Stimulated activated CD8-positive, alpha-beta memory T cell treated with anti-CD3 and anti-CD28 coated beads, Interleukin-15, amount 100 ng/mL, for 1 hour (primary cell): Measurements from ENCODE around the gene LHFPL3.
"Not testable (repeated sequence)": the region's sequence is repeated elsewhere in the genome, so short reads cannot be mapped to it uniquely, and the experiment has no call there.

ENCODE experiments used
- DNase-seq: peaks from one replicate; pipeline ENCODE4 v3.0.0-alpha.2; 2020; ENCODE audit warnings: low read depth

The LHFPL3 gene

DNA sequence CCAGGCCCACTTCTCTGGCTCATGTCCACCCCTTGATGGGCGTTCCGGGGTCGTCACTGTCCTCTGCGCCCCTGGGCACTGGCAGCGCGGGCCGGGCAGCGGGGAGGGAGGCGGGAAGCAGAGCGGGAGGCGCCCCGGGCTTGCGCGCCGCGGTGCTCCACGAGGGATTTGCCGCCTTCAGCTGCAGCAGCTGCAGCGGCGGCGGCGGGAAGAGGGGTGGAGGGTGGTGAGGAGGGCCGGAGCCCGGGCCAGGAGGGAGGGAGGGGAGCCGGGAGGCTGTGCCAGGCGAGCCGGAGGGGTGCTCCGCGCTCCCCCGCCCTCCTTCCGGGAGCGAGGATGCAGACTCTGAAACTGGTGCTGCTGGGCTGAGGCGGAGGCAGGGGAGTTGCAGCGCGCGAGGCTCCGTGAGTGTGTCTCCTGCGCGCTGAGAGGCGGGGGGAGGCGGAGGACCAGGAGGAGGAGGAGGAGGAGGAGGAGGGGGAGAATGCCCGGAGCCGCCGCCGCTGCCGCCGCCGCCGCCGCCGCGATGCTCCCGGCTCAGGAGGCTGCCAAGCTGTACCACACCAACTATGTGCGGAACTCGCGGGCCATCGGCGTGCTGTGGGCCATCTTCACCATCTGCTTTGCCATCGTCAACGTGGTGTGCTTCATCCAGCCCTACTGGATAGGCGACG is at the start of gene LHFPL3:
Gene LHFPL3, plus strand, starts transcription at position 308 of the 674 bp plus-strand sequence.
- no peak for DNase-seq

DNA sequence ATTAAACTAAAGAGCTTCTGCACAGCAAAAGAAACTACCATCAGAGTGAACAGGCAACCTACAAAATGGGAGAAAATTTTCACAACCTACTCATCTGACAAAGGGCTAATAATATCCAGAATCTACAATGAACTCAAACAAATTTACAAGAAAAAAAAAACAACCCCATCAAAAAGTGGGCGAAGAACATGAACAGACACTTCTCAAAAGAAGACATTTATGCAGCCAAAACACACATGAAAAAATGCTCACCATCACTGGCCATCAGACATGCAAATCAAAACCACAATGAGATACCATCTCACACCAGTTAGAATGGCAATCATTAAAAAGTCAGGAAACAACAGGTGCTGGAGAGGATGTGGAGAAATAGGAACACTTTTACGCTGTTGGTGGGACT is 46.7 kb upstream of the LHFPL3 start:
- DNase-seq, result not testable (repeated sequence)

DNA sequence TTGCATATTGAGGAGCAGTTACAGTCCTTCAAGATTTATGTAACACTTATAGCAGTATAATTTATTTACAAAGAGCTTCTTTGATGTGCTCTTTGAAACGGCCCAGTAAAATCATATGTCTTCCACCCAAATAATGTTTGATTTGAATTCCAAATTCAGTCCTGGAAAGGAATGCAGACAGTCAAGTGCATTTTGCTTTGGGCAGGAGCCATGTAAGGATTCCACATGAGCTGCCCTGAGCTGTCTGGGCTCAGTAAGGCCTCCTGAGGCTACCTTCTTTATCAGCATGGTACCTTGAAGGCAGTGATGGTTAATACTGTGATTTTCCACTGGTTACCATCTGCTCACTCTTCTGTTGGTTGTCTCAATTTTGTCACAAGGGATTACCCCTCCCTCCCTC is 41.6 kb upstream of the LHFPL3 start:
- DNase-seq, result no peak

DNA sequence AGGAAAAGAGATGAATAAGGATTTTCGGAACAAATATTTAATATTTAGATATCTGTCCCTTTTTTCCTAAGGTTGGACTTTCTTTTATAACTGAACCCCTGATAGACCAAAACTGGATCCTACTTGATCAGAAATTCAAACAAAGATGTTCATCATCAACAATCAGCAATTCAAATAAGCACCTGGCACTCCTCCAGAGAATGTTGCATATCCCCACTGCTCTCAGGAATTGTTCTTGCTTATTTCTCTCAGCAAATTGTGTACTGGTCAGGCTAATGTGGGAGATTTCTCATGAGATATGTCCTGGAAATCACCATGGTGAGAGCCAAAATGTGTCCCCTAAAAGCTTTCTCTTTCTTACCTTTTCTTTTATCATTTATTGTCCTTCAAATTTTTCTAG is 40.3 kb upstream of the LHFPL3 start:
- no peak for DNase-seq

DNA sequence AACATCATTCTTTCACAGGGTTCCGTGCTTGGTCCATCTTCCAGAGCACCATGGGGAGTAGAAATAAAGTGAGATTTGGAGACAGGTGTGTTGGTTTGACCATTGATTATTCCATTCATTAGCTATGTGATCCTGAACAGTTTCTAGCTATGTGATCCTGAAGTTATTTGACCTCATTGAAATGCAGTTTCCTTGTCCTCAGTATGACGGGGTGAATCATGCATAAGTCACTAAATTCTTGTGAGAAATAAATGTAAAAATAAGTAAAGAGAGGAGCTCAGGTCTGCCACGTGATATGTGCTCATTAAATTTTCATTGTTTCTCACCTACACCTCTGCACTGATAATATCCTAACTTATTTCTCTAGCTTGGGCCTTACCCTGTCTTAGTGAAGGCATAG is 34.1 kb upstream of the LHFPL3 start:
- no peak for DNase-seq

DNA sequence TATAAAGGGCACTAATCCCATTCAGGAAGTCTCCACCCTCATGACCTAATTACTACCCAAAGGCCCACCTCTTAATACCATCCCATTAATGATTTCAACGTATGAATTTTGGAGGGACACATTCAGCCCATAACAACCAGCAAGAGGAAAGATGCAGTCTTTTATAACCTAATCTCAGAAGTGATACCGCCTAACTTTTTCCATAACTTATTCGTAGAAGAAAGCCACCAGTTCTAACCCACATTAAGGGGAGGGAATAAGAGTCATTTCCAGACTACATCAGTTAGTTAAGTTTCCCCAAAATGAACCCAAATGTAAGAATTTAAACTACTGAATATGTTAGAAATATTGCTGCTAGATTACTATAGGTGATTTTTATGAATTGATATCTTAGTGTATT is 32.1 kb upstream of the LHFPL3 start:
- no peak for DNase-seq

DNA sequence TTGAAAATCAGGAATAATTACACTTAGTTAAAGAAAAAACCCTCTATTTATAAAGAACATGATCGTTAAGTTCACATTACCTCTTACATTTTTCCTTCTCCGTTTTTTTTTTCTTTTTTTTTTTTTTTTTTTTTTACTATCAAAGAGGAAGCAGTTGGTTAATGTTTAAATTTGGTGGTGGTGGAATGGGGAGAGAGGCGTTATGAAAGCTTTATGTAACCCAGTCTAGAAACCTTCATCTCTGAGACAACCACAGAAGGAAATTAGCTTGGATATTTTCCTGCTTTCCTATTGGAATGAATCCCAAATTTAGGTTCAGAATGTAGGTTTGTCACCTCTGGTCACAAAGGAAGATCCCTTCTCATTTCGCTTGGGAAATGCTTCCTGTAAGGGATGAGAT is 31.5 kb upstream of the LHFPL3 start:
- no peak for DNase-seq

DNA sequence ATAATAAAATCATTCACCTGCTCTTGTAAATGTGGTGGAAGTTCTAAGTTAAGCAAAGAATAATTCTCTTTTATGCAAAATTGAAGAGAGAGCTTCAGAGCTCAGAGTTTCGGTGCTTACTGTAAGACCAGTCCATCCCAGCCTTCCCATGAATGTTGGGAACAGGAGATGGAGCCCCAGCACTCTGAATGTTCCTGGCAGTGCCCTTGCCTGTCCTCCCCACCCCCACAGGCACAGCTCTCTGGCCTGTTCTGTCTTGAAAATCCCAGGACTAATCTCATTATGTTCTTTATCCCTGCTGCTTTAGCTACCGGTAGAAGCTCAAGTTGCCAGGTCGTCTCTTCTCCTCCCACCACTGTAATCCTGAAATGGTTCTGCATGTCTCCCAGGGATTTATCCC is 29.1 kb upstream of the LHFPL3 start:
- no peak for DNase-seq

DNA sequence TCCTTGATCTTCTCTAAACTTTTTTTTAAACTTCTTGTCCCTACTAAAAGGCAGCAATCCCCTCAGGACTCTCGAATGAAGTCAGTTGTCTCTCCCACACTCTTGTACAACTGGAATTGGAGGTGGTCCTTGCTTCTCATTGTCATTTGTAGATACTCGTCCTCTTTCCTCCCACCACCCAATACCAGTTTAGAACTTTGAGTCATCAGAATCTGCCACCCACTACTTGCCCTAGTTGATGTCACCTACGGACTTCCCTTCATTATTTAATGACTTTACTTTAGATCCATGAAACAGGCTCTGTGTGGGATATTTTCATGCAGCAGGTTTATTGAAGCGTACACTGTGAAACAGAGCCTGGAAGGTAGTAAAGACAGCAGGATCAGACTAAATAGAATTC is 28.6 kb upstream of the LHFPL3 start:
- no peak for DNase-seq

DNA sequence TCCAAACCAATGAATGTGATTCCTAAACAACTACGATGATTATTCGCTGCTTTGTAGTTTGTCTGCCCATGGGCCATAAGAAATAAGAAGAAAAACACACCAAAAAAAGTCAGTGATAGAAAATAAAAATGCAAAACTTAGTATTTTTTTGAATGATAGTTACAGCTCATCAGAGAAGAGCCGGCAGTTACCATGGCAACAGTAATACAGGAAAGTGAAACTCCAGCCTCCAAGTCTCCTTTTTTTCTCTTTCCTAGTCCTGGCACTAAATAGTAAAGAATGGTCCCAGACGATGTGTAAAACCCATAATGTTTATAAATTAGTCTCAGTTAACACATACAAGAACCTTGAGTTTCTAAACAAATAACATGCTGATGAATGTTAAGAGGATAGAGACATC is 21.6 kb upstream of the LHFPL3 start:
- no peak for DNase-seq

DNA sequence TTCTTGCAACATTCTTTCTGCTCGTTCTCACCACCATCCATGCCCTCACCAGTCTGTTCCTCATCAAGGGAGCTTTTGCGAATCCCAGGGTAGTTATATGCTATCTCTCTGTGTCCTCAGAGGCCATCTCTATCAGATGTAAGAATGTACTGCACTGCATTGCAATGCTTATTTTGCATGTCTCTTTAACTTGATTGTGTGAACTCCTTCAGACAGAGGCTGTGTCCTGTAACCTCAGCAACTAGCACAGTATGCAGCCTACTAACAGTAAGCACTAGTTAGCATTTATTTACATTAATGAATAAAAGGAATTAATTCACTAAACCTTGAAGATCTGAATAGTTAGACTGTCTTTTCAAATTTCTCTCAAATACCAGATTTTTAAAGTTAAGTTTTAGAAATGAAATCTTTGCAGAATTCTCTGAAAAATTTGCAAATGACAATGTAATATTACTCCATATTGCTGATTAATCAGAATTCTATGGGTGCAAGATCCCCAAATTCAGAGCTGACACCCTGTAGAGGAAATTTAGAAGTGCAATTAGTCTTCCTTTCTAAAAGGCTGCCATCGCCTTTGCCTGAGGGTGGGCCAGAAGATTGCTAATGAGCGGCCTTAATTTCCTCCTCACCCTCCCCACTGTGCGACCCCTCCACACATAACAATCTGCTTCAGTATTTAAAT is 10.3 kb upstream of the LHFPL3 start:
- no peak for DNase-seq

DNA sequence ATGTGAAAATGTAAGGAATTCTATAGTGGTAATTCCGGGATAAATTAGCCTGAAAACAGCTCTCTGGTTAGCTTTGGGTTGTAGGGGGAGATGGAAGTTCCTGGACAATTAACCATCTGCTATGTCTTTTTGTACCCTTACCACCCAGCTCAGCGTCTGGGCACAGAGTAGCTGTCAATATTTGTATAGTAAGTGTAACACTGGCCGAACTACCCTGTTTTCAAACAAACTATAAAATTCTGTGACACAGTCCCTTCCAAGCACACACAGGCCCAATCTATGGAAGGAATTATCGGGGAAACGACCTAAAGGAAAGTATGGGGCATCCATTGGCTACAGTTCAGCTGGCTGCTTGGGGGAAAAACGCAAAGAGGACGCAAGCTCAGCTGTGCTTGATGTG is 869 bp upstream of the LHFPL3 start:
- no peak for DNase-seq

DNA sequence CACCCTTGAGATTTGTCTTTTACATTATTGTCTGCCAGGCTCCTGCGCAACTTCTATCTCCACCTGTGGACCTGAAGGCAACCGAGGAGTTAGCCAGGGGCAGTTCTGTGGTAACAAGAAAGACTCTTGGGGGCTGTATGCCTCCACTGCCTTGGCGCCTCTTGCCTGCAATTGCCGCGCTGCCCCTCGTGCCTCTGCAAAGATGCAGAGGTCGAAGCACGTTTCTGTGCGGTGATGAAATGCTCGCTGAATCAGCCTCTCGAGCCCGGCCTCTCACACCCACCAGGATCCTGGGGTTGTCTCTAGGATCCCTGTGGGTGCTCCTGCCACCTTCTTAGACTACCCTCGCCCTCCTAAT is 486 bp upstream of the LHFPL3 start:
- no peak for DNase-seq

DNA sequence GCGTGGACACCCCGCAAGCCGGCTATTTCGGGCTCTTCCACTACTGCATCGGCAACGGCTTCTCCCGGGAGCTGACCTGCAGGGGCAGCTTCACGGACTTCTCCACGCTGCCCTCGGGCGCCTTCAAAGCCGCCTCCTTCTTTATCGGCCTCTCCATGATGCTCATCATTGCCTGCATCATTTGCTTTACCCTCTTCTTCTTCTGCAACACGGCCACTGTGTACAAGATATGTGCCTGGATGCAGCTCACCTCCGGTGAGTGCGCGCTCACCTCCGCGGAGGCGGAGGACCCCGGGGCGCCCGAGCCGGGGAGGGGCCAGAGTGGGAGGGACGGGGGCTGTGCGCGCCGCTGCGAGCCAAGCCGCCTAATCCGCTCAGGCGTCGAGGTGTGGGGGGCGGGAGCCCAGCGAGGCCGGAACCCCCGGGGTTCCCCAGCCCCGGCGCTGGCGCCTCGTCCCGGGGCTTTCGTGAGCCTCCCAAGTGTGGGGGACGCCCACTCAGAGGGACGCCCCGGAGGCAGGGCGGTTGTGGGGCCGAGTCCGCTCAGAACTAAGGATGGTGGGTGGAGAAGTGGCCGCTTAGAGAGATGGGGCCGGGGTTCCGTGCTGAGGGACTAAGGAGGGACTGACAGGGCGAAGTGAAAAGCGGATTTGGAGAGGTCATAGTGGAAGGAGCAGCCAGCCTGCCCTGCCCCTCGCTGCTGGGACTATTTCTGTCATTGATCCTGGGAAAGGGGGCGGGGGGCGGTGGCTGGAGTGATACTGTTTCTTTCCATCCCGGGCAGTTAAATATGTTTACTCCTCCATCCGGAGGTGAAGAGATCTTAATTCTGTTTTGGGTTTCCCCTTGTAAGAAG is 795 bp downstream of the LHFPL3 start:
- DNase-seq, result no peak

DNA sequence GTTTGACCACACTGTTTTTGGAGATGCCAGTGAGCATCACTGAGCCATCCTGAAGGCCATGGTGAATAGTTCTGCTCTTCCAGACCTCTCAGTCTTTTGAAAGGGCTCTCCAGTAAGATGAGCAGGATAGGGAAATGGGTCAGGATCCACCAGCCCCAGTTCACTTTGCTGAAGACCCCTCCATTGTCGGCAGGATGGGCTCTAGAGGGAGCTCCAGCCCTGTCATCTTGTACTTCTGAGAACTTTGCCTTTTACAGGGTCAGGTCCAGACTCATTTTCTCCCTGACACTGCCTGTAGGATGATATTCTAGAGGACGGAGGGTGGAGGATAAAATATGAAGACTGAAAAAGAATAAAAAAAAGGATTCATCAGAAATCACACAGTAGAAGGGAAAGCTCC is 13.1 kb downstream of the LHFPL3 start:
- no peak for DNase-seq

DNA sequence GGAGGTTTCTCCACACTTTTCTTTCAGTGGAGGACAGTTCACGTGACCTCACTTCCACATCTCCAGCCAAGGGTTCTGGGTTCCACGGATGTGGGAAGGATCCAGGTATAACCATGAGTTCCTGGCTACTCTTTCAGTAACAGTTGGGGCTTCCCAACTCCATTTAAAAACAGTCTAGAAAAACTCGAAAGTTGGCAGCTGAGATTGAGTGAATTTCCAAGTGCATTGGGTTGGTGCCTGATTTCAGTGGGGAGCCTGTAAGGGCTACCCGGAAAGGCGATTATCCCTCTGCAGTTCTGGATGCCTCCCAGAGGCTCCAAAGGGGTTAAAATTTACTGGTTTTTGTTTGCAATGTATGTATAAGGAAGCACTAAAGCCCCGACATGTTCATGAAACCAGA is 24.3 kb downstream of the LHFPL3 start:
- no peak for DNase-seq

DNA sequence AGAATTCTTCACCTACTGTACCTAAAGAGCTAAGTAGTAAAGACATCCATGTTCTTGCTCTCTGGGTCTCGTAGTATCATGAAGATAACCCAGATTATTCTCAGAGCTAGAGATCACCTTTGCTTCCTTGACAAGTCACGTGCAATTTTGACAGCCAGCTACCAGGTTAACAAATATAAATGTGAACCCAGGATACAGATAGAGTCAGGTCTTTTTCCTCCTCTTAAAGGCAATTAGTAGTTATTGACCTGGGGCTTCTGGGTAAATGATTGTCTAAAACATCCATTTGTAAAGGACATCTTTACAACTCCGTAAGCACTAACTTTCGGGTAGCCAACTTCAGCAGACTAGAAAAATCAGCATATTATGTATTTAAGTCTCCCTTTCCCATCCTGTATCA is 28.8 kb downstream of the LHFPL3 start:
- DNase-seq, result no peak

DNA sequence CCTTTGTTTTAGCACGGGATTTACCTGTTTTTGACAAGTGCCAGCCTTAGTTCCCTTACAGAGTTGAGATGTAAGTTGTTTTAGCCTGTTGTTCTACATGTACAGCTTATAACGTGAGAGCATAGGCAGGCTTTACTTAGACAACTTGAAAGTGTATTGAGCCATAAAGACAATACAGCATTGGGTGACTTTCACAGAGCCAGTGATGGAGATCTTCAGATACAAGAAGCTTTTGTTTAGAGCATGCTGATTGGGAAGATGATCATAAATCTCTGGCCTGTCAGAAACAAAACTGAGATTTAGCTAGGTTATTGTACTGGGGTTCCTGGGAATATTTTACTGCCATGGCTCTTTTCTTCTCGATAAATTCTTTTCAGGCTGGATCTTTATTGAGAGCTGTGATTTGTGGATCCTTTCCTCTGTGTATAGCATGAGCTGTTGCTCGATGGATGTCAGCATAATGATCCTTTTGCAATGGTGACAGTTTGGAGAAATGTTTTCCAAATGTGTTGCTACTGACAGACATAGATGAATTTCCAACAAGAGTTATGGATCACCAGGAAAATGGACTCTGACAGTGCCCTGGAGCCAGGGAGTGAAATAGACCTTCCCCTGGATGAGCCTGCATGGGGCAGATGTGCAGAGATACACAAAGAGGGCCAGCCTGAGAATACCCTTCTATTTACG is 30.2 kb downstream of the LHFPL3 start:
- no peak for DNase-seq

DNA sequence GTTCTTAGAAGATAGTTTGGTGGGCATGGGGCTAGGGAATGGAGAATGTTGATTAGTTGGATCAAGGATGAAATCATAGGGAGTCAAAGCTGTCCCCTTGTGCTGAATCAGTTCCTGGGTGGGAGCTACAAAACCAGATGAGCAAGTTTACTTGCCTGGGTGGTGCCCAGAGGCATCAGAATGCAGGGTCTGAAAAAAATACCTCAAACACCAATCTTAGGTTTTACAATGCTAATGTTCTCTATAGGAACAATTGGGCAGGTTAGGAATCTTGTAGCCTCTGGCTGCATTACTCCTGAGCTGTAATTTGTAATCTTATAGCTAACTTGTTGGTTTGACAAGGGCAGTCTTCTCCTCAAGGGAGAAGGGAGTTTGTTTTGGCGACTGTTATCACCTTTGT is 34.4 kb downstream of the LHFPL3 start:
- no peak for DNase-seq

DNA sequence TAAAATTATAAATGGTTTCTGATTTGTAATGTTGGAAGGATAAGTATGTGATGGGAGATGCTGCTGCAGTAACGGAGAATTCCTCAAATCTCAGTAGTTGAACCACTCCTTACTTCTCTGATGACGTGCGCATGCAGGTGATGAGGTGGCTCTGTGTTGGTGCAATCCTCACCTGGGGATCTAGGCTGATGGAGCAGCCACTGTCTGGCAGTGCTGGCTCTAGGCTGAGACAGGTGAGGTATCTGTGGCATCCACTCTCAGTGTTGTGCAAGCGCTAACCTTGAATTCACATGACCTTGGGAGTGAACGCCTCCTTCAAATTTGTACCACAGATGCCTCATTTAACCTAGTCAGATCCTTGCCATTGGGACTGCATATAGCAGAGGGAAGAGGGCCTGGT is 35.0 kb downstream of the LHFPL3 start:
- DNase-seq, result no peak

DNA sequence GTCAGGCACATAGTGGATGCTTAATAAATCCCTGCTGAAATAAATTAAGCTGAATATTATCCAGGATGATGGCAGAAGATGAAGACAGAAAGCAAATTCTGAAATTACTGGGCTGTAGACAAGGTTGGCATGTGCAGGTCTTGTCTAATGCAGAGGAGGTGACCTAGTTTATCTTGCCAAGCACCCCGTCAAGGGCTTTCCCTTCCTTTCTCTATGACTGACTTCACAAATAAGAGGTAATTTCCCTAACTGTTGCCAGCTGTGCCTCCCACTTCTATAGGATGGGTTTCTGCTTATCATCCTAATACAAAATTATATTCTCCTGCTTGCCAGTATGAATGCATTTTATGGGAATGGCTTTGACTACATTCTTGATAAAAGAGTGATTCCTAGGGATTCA is 38.0 kb downstream of the LHFPL3 start:
- no peak for DNase-seq

DNA sequence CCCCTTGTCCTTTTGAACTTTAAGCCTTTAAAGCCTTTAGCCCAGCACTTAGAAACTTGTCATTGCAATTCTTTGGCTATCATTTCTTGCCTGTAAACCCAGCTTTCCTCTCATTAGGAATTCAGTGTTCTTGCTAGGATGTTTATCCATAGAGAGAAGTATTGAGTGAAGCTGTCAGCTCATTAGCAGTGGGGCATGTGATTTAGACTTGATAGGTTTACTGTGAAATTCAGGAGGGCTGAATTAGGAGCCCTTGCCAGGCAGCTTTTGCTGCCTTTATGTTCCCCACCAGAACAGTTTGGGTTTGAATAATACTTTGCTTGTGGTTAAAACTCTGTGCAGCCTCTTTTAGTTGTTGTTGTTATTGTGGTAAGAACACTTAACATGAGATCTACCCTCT is 39.5 kb downstream of the LHFPL3 start:
- no peak for DNase-seq
